ENCODE measurements around the gene IL34.
"Not testable (repeated sequence)": the region's sequence is repeated elsewhere in the genome, so short reads cannot be mapped to it uniquely, and the experiment has no call there.

The IL34 gene

DNA sequence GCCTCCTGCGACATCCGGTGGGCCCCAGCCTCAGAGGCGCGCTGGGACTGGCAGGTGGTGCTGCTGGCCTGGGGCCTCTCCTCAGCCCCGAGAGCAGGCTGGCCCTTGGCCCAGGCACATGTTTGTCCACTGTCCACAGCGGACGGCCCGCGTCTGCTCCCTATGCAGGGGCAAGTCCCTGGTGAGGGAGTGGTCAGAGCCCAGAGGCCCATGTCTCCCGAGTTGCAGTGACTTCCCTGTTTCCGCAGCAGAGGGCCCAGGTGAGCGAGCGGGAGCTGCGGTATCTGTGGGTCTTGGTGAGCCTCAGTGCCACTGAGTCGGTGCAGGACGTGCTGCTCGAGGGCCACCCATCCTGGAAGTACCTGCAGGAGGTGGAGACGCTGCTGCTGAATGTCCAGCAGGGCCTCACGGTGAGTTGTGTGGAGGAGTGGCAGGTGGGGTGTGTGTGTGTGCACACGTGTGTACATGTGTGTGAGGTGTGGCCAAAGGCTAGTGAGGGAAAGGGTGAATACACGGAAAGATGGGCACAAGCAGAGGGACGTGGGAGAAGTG lies 10.4 kb downstream of the IL34 start:
- no peak for DNase-seq (ENCODE audit: low read depth in 2 of 2, low spot score in 1 of 2)

DNA sequence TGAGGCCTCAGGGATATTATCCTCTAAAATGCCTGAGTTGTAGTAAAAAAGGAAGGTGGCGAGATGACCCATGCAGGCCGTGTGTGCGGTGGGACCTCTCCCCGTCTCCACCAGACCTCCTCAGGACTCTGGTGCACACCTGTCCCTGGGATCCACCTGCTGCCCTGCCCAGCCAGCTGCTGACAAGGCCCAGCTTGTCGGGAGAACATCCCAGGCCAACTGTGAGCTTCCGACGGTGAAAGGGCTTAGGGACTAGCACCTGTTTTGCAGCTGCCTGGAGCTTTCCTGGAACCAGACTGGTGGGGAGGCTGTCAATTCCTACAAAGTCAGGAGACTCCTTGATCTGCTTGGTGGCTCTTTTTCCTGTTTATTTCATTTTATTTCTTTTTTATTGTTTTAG lies 11.6 kb downstream of the IL34 start:
- no peak for DNase-seq (ENCODE audit: low read depth in 2 of 2, low spot score in 1 of 2)

DNA sequence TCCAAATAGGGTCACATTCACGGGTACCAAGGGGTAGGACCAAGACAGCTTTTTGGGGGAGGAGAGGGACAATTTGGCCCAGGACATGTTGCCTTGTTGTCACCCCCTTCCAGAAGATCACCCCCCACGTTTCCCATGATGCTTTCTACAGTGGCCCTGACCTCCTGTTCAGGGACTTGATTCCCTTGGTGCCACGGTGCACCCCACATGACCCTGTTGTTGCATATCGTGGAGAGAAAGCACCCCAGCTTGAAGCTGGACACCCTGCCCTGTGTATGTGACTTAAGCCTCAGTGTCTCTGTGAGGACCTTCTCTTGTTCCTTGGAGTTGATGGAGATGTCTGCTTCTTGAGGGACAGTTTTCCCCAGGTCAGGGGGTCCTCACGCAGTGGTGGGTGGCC lies 12.6 kb downstream of the IL34 start:
- DNase-seq (ENCODE audit: low read depth in 2 of 2, low spot score in 1 of 2): no peak

DNA sequence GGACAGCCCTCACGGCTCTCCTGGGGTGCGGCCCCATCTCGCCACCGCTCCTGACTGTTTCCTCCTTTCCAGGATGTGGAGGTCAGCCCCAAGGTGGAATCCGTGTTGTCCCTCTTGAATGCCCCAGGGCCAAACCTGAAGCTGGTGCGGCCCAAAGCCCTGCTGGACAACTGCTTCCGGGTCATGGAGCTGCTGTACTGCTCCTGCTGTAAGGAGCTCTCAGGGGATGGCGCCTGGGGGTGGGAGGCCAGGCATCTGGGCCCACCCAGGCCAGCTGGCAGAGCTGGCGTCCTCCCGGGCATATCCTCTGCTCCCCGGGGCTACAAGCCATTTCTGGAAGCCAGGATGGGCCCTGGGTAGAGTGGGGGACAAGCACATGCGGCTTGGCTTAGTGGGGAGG lies 13.2 kb downstream of the IL34 start:
- DNase-seq (ENCODE audit: low read depth in 2 of 2, low spot score in 1 of 2): no peak

DNA sequence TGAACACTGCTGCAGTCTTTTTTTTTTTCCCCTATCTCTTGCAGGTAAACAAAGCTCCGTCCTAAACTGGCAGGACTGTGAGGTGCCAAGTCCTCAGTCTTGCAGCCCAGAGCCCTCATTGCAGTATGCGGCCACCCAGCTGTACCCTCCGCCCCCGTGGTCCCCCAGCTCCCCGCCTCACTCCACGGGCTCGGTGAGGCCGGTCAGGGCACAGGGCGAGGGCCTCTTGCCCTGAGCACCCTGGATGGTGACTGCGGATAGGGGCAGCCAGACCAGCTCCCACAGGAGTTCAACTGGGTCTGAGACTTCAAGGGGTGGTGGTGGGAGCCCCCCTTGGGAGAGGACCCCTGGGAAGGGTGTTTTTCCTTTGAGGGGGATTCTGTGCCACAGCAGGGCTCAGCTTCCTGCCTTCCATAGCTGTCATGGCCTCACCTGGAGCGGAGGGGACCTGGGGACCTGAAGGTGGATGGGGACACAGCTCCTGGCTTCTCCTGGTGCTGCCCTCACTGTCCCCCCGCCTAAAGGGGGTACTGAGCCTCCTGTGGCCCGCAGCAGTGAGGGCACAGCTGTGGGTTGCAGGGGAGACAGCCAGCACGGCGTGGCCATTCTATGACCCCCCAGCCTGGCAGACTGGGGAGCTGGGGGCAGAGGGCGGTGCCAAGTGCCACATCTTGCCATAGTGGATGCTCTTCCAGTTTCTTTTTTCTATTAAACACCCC lies 13.8 kb downstream of the IL34 start:
- DNase-seq (ENCODE audit: low read depth in 2 of 2, low spot score in 1 of 2): no peak

DNA sequence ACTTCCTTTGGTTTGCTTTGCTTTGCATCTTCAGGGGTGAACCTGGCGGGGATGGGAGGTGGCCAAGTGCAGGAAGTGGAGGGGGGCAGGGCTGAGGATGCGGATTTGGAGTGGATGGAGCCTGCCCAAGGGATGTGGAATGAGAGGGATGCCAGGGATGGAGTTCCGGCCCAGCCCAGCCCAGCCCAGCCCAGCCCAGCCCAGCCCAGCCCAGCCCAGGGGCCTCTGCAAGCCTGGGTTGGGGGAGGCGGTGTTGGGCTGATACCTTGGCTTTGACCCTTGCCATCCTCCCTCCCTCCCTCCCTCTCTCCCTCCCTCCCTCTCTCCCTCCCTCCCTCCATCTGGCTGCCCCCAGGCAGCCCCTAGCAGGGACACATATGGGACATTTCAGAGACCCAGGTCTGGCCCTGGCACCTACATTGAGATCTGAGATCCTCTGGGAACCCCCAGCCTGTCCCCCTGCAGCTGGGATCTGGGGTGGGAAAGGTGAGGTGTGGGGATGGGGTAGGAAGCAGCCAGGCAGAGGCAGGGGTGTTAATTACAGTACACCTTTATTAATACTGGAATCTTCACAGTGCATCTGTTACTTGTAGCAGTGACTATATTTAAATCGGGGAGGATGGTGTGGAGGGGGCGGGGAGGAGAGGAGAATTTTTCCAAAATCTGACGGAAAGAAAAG lies 14.5 kb downstream of the IL34 start:
- no peak for DNase-seq (ENCODE audit: low read depth in 2 of 2, low spot score in 1 of 2)

DNA sequence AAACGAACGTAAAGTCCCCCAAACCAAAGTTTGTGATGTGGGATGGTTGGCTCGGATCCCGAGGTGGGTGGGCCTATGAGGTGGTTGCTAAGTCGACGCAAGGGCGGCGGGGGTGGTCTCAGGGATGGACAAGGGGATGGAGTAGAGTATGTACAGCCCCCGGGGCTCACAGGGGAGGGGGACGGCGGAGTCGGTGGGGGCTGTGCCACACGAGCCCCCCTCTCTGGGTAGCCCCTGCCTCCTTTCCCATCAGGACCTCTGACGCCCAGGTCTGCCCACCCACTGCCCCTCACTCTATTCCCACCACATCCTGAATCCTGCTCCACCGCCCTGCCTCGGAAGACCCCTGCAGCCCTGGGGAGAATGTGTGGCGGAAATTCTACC lies 15.2 kb downstream of the IL34 start:
- no peak for DNase-seq (ENCODE audit: low read depth in 2 of 2, low spot score in 1 of 2)

DNA sequence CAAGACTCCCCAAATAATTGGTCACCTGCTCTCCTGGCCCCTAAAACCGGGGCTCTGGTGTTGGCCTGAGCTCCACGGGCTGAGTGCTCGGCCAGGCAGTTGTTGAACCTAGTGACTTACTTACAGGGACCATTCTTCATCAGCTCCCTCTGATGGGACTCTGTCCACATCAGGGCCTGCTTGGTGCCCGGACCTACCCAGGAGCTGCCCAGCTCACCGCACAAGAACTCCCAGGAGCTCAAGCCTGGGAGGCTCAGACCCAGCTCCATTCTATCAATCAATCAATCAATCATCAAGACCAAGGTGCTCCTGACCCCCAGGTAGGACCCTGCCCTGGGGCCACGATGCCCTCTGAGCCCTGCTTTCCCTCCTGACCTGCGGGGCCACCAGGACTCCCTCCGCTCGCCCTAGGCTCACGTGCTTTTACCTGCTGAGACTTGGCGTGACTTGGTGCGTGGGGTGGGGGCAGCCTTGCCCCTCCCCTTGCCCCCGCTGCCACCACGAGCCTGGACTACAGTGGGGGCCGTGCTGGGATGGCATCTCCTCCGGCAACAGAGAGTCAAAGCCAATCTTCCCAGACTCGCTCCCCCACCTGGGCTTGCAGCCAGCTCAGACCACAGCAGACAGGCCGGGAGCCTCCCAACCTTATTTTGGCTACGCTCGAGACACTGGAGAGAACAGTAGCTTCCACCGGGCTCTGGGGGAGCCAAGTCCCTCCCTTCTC lies 15.7 kb downstream of the IL34 start:
- no peak for DNase-seq (ENCODE audit: low read depth in 2 of 2, low spot score in 1 of 2)

DNA sequence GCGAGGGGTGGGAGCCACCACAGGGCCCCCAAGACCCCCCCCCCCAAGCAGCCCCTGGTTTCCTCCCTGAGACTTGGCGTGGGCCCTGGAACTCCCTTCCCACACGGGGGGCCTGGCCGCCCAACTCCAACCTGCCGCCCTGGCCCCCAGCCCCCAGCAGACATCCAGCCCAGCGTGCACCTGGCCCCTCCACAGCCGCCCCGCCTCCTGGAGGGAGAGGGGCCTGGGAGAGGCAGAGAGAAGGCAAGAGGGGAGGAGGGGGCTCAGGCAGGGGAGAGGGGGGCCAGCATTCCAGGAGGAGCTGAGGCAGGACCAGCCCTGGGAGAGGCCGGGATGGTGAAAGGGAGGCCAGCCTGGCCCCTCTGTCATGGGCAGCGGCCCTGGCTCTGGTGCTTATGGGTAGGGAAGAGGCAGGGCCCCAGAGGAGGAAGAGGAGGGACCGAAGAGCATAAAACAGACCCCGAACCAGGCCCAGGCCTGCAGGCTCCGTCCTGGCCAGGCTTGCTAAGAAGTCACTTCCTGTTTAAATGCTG lies 16.7 kb downstream of the IL34 start:
- no peak for DNase-seq (ENCODE audit: low read depth in 2 of 2, low spot score in 1 of 2)

DNA sequence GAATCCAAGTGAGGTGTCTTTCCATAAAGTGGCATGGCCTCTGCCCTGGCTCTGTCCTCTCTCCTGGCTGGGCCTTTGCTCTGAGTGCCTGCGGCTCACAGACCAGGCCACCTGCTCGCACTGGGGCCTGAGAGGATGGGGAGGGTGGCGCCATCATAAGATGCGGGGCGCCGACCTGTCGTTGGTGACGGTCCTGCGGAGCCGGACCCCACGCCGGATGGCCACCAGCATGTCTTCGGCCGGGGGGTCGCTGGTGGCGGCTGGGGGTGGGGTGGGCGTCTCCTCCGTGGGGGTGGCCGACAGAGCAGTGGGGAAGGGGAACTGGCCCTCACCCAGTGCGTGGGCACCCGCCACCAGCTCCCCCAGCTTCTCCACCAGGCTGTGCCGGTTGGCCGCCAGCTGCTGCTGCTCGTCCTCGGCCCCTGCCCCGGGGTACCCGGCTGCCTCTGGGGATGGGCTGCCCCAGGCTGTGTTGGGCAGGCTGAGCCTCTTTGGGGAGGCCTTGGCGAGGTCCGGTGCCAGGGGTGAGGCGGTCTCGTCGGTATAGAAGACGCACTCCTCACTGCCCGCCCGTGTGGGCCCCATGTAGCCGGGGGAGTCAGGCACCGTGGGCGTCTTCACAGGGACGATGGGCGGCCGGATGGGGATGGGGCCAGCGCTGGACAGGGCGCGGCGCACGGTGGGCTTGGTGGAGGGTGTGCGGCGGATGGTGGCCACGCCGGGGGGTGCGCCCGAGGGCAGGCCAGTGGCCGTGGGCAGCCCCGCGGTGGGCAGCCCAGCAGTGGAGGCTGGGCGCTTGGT lies 17.4 kb downstream of the IL34 start:
- DNase-seq (ENCODE audit: low read depth in 2 of 2, low spot score in 1 of 2): no peak

DNA sequence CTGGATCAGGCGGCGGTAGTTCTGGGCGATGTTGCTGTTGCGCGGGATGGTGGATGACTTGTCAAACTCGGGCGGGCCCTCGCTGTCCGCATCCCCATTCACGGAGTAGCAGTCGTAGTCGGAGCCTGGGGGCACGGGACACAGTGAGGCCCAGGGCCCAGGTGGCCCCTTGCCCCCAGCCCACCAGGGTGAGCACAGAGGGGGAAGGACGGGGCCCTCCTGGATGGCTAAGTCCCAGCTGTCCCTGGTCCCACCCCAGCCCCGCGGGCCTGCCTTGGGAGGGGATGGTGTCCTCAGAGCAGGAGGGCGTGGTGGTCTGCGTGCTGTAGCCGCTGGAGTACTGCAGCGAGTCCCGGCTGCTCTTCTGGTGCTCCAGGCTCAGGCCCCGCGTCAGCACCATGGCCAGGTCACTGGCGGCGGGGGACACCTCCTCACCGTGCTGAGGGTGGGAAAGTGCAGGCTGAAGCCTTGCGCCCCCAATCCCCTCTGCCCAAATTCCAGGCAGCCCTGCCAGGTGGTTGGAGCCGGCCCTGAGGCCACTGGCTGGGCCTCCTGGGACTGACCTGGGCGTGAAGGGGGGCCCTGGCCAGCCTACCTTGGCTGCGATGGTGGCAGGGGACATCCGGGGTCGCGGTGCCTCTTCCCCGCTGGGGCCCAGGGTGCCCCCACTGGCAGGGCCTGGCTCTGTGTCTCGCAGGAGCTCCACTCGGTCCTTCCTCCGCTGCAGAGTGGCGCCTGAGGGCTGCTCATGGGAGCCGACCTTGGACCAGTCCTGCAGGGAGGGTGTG lies 18.2 kb downstream of the IL34 start:
- DNase-seq (ENCODE audit: low read depth in 2 of 2, low spot score in 1 of 2): no peak

DNA sequence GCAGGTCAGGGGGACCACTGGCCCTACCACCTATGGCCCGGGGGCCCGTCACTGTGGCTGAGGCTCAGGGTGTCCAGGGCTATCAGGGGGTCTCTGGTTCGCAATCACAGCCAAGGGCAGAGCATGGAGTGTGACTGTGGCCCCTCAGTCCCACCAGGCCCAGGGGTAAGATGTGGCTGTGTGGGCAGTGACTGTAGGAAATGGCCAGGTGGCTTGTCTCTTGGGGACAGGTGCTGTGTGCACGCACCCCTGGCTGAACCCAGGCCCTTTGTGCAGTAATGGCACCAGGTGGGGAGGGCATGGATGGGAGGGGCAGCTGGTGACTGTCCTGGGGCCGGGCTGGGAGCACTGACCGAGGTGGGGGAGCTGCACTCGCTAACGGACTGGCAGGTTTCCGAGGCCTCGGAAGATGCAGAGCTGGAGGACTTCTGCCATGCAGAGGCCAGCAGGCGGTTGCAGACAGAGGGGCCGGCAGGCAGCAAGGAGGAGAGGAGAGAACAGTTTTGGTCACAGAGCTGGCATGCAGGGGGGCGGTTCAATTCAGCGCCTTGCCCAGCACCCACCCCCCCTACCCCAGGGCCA lies 18.8 kb downstream of the IL34 start:
- no peak for DNase-seq (ENCODE audit: low read depth in 2 of 2, low spot score in 1 of 2)

DNA sequence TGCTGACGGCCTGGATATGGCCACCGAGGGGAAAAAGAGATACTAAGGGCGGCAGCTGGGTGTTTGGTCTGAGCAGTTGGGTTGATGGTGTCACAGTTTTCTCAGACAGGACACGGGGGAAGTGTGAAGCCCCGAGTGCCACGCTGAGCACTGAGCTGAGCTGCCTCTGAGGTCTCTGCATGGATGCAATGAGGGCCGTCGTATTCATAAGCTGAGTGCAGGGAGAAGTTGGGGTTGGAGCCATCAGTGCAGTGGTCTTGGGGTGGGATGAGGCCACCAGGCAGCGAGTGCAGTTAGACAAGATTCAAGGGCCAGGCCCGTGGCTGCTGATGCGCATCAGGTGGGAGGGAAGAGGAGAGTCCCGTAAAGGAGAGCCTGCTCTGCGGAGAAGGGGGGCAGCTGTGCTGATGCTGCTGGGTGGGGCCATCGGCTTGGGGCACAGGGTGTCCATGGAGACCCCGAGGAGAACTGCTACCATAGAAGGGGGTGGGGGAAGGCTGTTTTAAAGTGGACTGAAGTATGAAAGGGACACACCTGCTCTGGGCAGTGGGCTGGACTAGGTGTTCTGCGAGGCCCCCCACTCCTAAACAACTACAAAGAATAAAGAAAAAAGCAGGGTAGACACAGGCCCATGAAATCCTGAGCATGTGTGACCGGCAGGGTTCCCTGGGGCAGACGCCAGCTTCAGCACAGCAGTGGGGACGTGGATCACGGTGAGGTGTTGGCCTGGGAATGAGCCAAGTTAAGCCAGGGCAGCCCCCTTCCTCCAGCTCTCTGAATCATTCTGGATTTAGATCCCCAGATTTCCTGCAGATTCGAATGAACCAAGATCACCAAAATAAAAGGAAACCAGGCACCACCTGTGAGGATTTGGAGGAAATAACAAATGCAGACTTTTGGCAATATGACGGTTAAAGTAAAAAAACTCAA lies 19.7 kb downstream of the IL34 start:
- no peak for DNase-seq (ENCODE audit: low read depth in 2 of 2, low spot score in 1 of 2)

DNA sequence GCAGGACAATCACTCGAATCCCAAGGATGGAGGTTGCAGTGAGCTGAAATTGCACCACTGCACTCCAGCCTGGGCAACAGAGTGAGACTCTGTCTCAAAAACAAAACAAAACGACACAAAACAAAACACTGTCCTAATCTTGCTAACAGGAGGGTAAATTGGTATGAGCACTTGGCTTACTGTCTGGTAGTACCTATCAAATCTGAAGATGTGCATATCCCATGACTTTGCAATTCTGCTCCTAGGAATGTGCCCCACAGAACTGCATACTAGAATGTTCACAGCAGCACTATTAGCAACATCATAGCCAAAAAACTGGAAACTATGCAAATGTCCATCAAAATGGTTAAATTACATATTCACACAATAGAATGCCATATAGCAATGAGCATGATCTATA lies 23.8 kb downstream of the IL34 start:
- no peak for DNase-seq (ENCODE audit: low read depth in 2 of 2, low spot score in 1 of 2)

DNA sequence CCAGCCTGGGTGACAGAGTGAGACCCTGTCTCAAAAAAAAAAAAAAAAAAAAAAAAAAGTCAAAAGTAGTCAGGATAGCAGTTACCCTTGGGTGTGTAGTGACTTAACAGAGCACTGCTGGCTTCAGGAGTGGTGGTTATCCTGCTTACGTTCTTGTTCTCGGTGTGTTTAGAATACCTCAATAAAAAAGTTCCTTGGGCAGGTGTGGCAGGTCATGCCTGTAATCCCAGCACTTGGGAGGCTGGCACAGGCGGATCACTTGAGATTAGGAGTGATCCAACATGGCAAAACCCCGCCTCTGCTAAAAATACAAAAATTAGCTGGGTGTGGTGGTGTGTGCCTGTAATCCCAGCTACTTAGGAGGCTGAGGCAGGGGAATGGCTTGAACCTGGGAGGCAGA lies 24.6 kb downstream of the IL34 start:
- not testable (repeated sequence) for DNase-seq (ENCODE audit: low read depth in 2 of 2, low spot score in 1 of 2)

DNA sequence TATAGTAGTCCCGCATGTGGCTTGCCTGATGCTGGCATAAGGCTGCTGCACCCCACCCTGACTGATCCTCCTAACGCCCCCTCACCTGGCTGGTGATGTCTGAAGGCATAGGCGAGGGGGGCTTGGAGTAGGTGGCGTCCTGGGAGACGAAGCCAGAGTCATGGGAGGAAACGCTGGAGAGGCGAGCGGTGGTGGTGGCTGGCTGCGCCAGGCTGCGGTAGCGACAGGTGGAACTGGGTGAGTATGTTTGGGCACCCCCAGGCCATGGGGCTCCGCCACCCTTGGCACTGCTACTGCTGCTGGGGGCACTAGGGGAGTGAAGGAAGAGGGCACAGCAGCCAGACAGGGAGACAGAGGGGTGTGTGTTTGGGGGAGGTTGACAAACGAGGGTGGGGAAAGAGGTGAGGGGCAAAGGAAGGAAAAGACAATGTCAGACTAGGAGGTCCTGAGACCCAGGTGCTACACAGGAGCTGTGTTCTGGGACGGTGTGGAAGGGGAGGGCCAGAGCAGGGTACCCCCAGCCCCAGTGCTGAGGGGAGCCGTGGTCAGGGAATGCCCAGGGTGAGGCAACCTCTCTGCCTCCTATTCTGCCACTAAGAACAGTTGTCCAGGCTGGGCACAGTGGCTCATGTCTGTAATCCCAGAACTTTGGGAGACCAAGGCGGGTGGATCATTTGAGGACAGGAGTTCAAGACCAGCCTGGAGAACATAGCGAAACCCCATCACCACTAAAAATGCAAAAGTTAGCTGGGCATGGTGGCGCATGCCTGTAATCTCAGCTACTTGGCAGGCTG lies 28.1 kb downstream of the IL34 start:
- no peak for DNase-seq (ENCODE audit: low read depth in 2 of 2, low spot score in 1 of 2)

DNA sequence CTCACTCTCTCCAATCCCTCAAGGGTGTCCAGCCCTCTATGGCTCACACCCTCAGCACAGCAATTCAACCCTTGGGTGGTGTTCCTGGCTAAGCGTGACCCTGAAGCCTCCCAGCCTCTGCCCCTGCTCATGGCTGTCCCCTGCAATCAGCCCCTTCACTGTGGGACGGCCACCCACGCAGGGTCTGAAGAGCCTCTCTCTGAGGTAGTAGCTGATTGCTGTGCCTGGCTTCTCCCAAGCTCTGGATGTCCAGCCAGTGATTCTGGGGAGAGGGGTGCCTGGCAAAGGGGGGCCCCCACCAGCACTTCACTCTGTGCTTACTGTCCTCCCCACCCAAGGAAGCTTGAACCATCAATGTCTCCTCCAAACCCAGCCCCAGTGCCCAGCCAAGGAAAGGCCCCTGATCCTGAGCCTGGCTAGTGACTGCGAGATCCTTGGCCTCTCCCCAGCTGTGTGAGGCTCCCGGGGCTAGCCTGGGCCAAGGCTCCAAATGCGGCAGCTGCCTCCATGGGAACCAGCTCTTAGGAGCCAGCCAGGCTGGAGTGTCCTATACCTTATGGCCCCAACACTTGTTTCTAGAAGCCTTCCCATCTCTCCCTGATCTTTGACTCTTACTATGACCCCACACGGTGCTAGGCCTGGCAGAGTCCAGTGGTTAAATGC lies 29.6 kb downstream of the IL34 start:
- DNase-seq (ENCODE audit: low read depth in 2 of 2, low spot score in 1 of 2): no peak

Measured in stimulated activated CD8-positive, alpha-beta memory T cell treated with anti-CD3 and anti-CD28 coated beads, Interleukin-4, amount 100 ng/mL, for 1 hour (primary cell).